MM.1S (cell line): ENCODE measurements around the gene MYH7B.

ENCODE experiments used
- DNase-seq: peaks from one replicate; pipeline ENCODE4 v3.0.0-alpha.2; 2015
- H2AFZ ChIP-seq: fragments of 300-600 bp; sonication (generic); 2 replicates; pipeline ENCODE4 v1.6.0; 2016; ENCODE audit warnings: antibody characterized with exemption, low read length
- H3F3A ChIP-seq: fragments of 300-600 bp; sonication (generic); 2 replicates; pipeline ENCODE4 v1.6.1; 2016; ENCODE audit warnings: mild to moderate bottlenecking, antibody characterized with exemption, low read length, moderate library complexity, mixed read lengths; ENCODE audit not compliant: insufficient read depth
- H3K27ac ChIP-seq: fragments of 300-600 bp; sonication (generic); 2 replicates; pipeline ENCODE4 v1.5.1; 2016; ENCODE audit warnings: mild to moderate bottlenecking, low read length
- H3K27me3 ChIP-seq: fragments of 300-600 bp; sonication (generic); replicated peaks from 2 replicates; pipeline ENCODE4 v1.6.0; 2016; ENCODE audit warnings: low read length; ENCODE audit not compliant: insufficient read depth
- H3K36me3 ChIP-seq: fragments of 300-600 bp; sonication (generic); replicated peaks from 2 replicates; pipeline ENCODE4 v1.6.1; 2016; ENCODE audit warnings: mild to moderate bottlenecking, low read length, mixed read lengths; ENCODE audit not compliant: insufficient read depth
- H3K4me1 ChIP-seq: fragments of 300-600 bp; sonication (generic); 2 replicates; pipeline ENCODE4 v1.6.1; 2016; ENCODE audit warnings: low read length, mixed read lengths
- H3K4me2 ChIP-seq: fragments of 300-600 bp; sonication (generic); 2 replicates; pipeline ENCODE4 v1.6.0; 2016; ENCODE audit warnings: low read depth, low read length
- H3K4me3 ChIP-seq: fragments of 300-600 bp; sonication (generic); 2 replicates; pipeline ENCODE4 v1.5.1; 2016; ENCODE audit warnings: low read length, mixed read lengths
- H3K79me2 ChIP-seq: fragments of 300-600 bp; sonication (generic); 2 replicates; pipeline ENCODE4 v1.6.1; 2016; ENCODE audit warnings: mixed run types, low read length, mixed read lengths
- H3K9ac ChIP-seq: fragments of 300-600 bp; sonication (generic); 2 replicates; pipeline ENCODE4 v1.6.1; 2016; ENCODE audit warnings: low read length, mixed read lengths
- H3K9me2 ChIP-seq: fragments of 300-600 bp; sonication (generic); replicated peaks from 2 replicates; pipeline ENCODE4 v1.6.1; 2016; ENCODE audit warnings: mild to moderate bottlenecking, low read length, mixed read lengths; ENCODE audit not compliant: insufficient read depth
- H3K9me3 ChIP-seq: fragments of 300-600 bp; sonication (generic); replicated peaks from 2 replicates; pipeline ENCODE4 v1.6.1; 2016; ENCODE audit warnings: mild to moderate bottlenecking, low read length, mixed read lengths; ENCODE audit not compliant: insufficient read depth
- H4K20me1 ChIP-seq: fragments of 300-600 bp; sonication (generic); 2 replicates; pipeline ENCODE4 v1.6.1; 2016; ENCODE audit warnings: mild to moderate bottlenecking, low read length, moderate library complexity, mixed read lengths; ENCODE audit not compliant: insufficient read depth
- EZH2 ChIP-seq: fragments of 300-600 bp; sonication (generic); optimal IDR thresholded peaks from 2 replicates; pipeline ENCODE3; 2017; ENCODE audit warnings: low read depth, mild to moderate bottlenecking, antibody characterized with exemption, low read length, mixed read lengths
- EZH2phosphoT487 ChIP-seq: fragments of 300-600 bp; sonication (generic); IDR thresholded peaks from 2 replicates; pipeline ENCODE4 v1.6.1; 2018; ENCODE audit warnings: antibody characterized with exemption, low read length
- TF ChIP-seq, protein P1 (sequence below): fragments of 300-600 bp; sonication (generic); IDR thresholded peaks from 2 replicates; pipeline ENCODE4 v1.5.1; 2016; ENCODE audit warnings: antibody characterized with exemption, low read length, mixed read lengths

Gene MYH7B

DNA sequence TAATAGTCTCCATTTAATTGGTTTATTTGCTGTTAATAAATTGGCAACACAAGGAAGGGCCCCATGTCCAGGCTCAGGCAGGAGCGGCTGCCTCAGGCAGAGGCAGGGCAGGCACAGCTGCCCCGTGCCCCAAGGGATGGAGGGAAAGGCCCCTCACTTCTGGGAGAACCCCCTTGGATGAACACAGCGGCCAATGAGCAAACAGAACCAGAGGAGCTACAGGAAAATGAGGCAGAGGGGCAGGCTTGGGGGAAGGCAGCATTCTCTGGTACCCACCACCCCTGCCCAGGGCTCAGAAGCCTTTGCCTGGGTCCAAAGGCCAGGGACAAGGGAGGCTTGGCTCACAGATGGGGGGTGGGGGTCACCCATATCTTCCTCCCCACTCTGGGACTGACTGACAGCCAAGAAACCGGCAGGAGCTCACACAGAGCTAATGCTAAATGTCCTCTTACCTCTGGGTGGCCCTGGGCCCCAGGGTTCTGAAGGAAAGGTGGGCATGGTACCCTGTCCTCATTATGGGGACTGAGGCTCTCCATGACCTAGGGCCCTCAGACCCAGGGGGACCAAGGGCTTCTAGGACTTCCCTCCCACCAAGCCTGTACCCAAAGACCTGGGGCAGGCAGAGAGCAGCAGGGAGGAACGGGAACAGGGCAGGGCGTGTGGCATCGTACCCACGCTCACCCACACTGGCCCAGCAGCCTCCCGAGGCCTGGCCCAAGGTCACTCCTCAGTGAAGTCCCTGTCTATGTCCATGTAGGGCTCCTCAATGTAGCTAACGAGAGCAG is 47.0 kb downstream of the MYH7B start:
- H3K79me2 ChIP-seq: no peaks in the 10 kb centered on the region
- no peaks in the 10 kb centered on the region for H3K27me3 ChIP-seq
- no peaks in the 10 kb centered on the region for H3K36me3 ChIP-seq
- H3K27ac ChIP-seq: no peak overlapping the region
- no peak overlapping the region for H3K9ac ChIP-seq
- no peaks in the 10 kb centered on the region for H4K20me1 ChIP-seq
- H2AFZ ChIP-seq: no peak overlapping the region
- H3K9me2 ChIP-seq: no peaks in the 10 kb centered on the region
- no peak overlapping the region for H3K4me3 ChIP-seq
- H3F3A ChIP-seq: no peaks in the 10 kb centered on the region
- TF ChIP-seq, protein P1, sequence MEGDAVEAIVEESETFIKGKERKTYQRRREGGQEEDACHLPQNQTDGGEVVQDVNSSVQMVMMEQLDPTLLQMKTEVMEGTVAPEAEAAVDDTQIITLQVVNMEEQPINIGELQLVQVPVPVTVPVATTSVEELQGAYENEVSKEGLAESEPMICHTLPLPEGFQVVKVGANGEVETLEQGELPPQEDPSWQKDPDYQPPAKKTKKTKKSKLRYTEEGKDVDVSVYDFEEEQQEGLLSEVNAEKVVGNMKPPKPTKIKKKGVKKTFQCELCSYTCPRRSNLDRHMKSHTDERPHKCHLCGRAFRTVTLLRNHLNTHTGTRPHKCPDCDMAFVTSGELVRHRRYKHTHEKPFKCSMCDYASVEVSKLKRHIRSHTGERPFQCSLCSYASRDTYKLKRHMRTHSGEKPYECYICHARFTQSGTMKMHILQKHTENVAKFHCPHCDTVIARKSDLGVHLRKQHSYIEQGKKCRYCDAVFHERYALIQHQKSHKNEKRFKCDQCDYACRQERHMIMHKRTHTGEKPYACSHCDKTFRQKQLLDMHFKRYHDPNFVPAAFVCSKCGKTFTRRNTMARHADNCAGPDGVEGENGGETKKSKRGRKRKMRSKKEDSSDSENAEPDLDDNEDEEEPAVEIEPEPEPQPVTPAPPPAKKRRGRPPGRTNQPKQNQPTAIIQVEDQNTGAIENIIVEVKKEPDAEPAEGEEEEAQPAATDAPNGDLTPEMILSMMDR: no peak
- TF ChIP-seq EZH2phosphoT487 (no peak), EZH2 (no peak)
- no peak overlapping the region for H3K4me2 ChIP-seq
- H3K9me3 ChIP-seq: no peaks in the 10 kb centered on the region
- no peaks in the 10 kb centered on the region for H3K4me1 ChIP-seq
- DNase-seq: no peak

- no peaks in the 10 kb centered on the region for H3K9me2 ChIP-seq
- no peak overlapping the region for H3K4me3 ChIP-seq
- H3K27me3 ChIP-seq: no peaks in the 10 kb centered on the region
- H3F3A ChIP-seq: no peaks in the 10 kb centered on the region
- H3K9ac ChIP-seq: no peak overlapping the region
- H3K9me3 ChIP-seq: no peaks in the 10 kb centered on the region
- H3K36me3 ChIP-seq: no peaks in the 10 kb centered on the region
- no peak for TF ChIP-seq EZH2phosphoT487
- no peak for TF ChIP-seq EZH2
- TF ChIP-seq, protein P1: no peak
- H3K27ac ChIP-seq: no peak overlapping the region
- no peak overlapping the region for H3K4me2 ChIP-seq
- no peak for DNase-seq
- no peaks in the 10 kb centered on the region for H3K4me1 ChIP-seq
- no peaks in the 10 kb centered on the region for H4K20me1 ChIP-seq
- no peak overlapping the region for H2AFZ ChIP-seq
- H3K79me2 ChIP-seq: no peaks in the 10 kb centered on the region
Measured at GRCh38 chr20:35003211-35004031, 47.8 kb downstream of the MYH7B start.

DNA sequence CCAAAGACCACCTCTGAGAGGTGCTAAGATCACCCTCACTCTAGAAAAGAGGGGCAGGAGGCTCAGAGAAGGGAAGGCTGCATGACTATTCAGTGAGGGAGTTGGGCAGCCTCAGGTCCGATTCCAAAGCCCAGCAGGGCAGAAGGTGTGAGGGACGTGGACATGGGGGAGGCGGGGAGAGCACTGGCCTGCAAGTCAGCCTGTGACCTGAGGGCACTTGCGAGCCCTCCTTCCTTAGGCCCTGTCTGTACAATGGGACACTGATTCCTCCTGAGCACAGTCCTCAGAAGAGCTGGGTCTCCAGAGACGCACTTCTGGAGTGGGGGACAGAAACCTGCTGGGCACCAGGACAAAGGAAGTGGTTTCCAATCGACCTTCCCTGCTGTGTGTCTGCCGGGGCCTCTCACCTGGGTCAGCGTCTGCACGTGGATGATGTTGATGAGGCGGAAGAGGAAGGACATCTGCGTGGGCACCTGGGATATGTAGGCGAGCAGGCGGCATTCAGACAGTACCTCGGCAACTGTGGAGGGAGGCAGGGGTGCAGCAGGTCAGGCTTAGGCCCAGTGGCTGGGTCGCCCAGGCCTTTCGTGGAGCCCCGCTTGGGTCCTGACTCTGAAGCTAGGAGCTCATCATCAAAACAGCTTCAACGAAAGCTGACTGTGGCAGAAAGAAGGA is 48.5 kb downstream of the MYH7B start:
- no peaks in the 10 kb centered on the region for H3K79me2 ChIP-seq
- no peaks in the 10 kb centered on the region for H3K4me1 ChIP-seq
- no peak overlapping the region for H3K27ac ChIP-seq
- H3F3A ChIP-seq: no peaks in the 10 kb centered on the region
- H3K9me3 ChIP-seq: no peaks in the 10 kb centered on the region
- no peaks in the 10 kb centered on the region for H3K27me3 ChIP-seq
- DNase-seq: no peak
- H2AFZ ChIP-seq: no peak overlapping the region
- no peaks in the 10 kb centered on the region for H3K36me3 ChIP-seq
- TF ChIP-seq, protein P1: no peak
- TF ChIP-seq EZH2 (no peak), EZH2phosphoT487 (no peak)
- H3K4me3 ChIP-seq: no peak overlapping the region
- H3K9ac ChIP-seq: no peak overlapping the region
- H3K9me2 ChIP-seq: no peaks in the 10 kb centered on the region
- no peak overlapping the region for H3K4me2 ChIP-seq
- no peaks in the 10 kb centered on the region for H4K20me1 ChIP-seq
